Trophoblast cell (in vitro differentiated cells and primary cell): ENCODE data around the gene SCN2B.

Experiments used
- DNase-seq, 2 donors: peaks; one replicate each; pipeline ENCODE4 v3.0.0-alpha.2; 2016
- H2AFZ ChIP-seq: 2 replicates; pipeline ENCODE4 v1.6.1; 2013; ENCODE audit warnings: low read length, moderate library complexity, mild to moderate bottlenecking; ENCODE audit not compliant: insufficient read depth, poor library complexity
- H2AK5ac ChIP-seq: 2 replicates; pipeline ENCODE4 v1.6.1; 2013; ENCODE audit warnings: mild to moderate bottlenecking, low read length
- H2BK120ac ChIP-seq: 2 replicates; pipeline ENCODE4 v1.6.1; 2013; ENCODE audit warnings: low read length, mild to moderate bottlenecking, moderate library complexity; ENCODE audit not compliant: insufficient read depth, poor library complexity
- H2BK12ac ChIP-seq: 2 replicates; pipeline ENCODE4 v1.6.1; 2013; ENCODE audit warnings: mild to moderate bottlenecking, low read length, moderate library complexity
- H2BK5ac ChIP-seq: 2 replicates; pipeline ENCODE4 v1.6.1; 2013; ENCODE audit warnings: low read length, low read depth, moderate library complexity, mild to moderate bottlenecking; ENCODE audit not compliant: poor library complexity
- H3K14ac ChIP-seq: 2 replicates; pipeline ENCODE4 v1.6.1; 2013; ENCODE audit warnings: mild to moderate bottlenecking, low read length
- H3K18ac ChIP-seq: 2 replicates; pipeline ENCODE4 v1.6.1; 2013; ENCODE audit warnings: mild to moderate bottlenecking, low read length
- H3K23ac ChIP-seq: 2 replicates; pipeline ENCODE4 v1.6.1; 2013; ENCODE audit warnings: low read length
- H3K27ac ChIP-seq: 2 replicates; pipeline ENCODE4 v1.5.1; 2013; ENCODE audit warnings: low read depth, mild to moderate bottlenecking, inconsistent platforms, low read length, moderate library complexity
- H3K27me3 ChIP-seq: 2 replicates; pipeline ENCODE4 v1.6.1; 2013; ENCODE audit warnings: inconsistent platforms, mild to moderate bottlenecking, low read length, moderate library complexity; ENCODE audit not compliant: insufficient read depth
- H3K36me3 ChIP-seq, 2 experiments: 1 replicate in 1 of 2; 2 replicates in 1 of 2; pipeline ENCODE4 v1.6.1; 2013; ENCODE audit warnings: low read length in 2 of 2, mild to moderate bottlenecking in 2 of 2, moderate library complexity in 1 of 2; ENCODE audit not compliant: insufficient read depth in 2 of 2, control insufficient read depth in 1 of 2
- H3K4ac ChIP-seq: 2 replicates; pipeline ENCODE4 v1.6.1; 2013; ENCODE audit warnings: low read depth, mild to moderate bottlenecking, low read length, moderate library complexity
- H3K4me1 ChIP-seq, 2 experiments: 1 replicate in 1 of 2; 2 replicates in 1 of 2; pipeline ENCODE4 v1.6.1; 2013; ENCODE audit warnings: low read length in 2 of 2, mild to moderate bottlenecking in 2 of 2, moderate library complexity in 1 of 2; ENCODE audit not compliant: insufficient read depth in 2 of 2, control insufficient read depth in 1 of 2
- H3K4me2 ChIP-seq: 2 replicates; pipeline ENCODE4 v1.6.1; 2013; ENCODE audit warnings: inconsistent platforms, mild to moderate bottlenecking, low read length, moderate library complexity
- H3K4me3 ChIP-seq: 2 replicates; pipeline ENCODE4 v1.5.1; 2013; ENCODE audit warnings: mild to moderate bottlenecking, low read depth, low read length, inconsistent platforms
- H3K79me1 ChIP-seq: one replicate; pipeline ENCODE4 v1.6.1; 2013; ENCODE audit warnings: low read length
- H3K79me2 ChIP-seq: 2 replicates; pipeline ENCODE4 v1.6.1; 2013; ENCODE audit warnings: low read length, mild to moderate bottlenecking; ENCODE audit not compliant: control insufficient read depth, insufficient read depth, poor library complexity
- H3K9ac ChIP-seq: 2 replicates; pipeline ENCODE4 v1.6.1; 2013; ENCODE audit warnings: mild to moderate bottlenecking, low read length
- H3K9me3 ChIP-seq: 2 replicates; pipeline ENCODE4 v1.6.1; 2013; ENCODE audit warnings: low read depth, mild to moderate bottlenecking, control low read depth, inconsistent platforms, low read length; ENCODE audit not compliant: insufficient read depth
- H4K12ac ChIP-seq: 2 replicates; pipeline ENCODE4 v1.6.1; 2013; ENCODE audit warnings: low read depth, mild to moderate bottlenecking, low read length, moderate library complexity
- H4K8ac ChIP-seq: 2 replicates; pipeline ENCODE4 v1.6.1; 2013; ENCODE audit warnings: low read depth, mild to moderate bottlenecking, low read length, moderate library complexity
- H4K91ac ChIP-seq: one replicate; pipeline ENCODE4 v1.6.1; 2013; ENCODE audit warnings: low read depth, mild to moderate bottlenecking, low read length, moderate library complexity
- WGBS: extraction: QIAGEN DNeasy Blood & Tissue Kit; methylation state at CpG from one replicate; pipeline ENCODE4 v1.1.7; 2013; ENCODE audit warnings: missing lambda C conversion rate; ENCODE audit not compliant: insufficient read length, insufficient coverage; ENCODE audit errors: extremely low coverage; 5-methylcytosine and 5-hydroxymethylcytosine counted together

The SCN2B gene

DNA sequence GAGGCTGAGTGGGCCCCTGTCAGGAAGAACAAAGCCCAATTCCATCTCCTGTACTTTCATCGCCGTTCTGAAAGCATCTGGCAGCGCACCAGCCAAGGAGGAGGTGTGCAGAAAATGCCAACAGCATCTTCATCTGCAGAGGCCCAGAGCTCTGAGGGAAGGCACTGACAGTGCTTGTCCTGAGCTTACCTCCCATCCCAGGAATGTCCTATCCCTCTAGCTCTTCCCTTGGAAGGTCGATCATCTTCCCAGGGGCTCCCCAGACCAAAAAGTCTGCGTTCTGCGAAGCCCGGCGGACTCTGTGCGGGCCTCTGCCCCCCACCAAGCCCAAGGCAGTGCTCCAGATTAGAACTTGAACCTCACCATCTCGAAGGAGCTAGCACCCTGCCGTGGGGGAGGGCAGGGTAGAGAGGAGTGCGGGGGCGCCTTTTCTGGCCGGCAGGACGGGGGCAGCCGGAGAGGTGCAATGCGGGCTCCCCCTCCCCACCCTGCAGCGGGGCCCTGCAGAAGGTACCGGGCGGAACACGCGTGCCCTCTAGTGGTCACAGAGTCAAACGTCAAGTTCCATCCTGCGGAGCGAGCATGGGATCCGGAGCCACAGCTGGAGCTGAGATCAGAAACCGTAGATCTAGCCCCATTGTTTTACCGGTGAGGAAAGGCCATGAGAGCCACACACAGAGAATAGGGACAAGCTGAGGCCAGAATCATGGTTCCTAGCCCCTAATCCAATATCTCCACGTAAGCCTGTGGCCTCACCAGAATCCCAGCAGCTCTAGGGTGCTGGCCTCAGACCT, 5.0 kb downstream of the SCN2B start:
- no peak overlapping the region for H4K91ac ChIP-seq
- no peak overlapping the region for H2AK5ac ChIP-seq
- peaks cover 2% of the 10 kb centered on the region for H3K27me3 ChIP-seq
- H3K4me1 ChIP-seq, result peaks cover 5 to 6% of the 10 kb centered on the region in 2 experiments
- H3K4ac ChIP-seq, result no peak overlapping the region
- no peaks in the 10 kb centered on the region for H3K79me1 ChIP-seq
- H3K4me3 ChIP-seq, result no peak overlapping the region
- no peak overlapping the region for H2BK120ac ChIP-seq
- H3K23ac ChIP-seq, result no peak overlapping the region
- H3K14ac ChIP-seq, result no peak overlapping the region
- no CpG with 5 or more reads among the region's 29 CpGs for WGBS
- H4K8ac ChIP-seq, result no peak overlapping the region
- H3K18ac ChIP-seq, result no peak overlapping the region
- H3K9ac ChIP-seq, result no peak overlapping the region
- H2AFZ ChIP-seq, result no peak overlapping the region
- DNase-seq, result peak; percentile 35 to 78
- H3K4me2 ChIP-seq, result no peak overlapping the region
- peaks cover 5% of the 10 kb centered on the region for H3K9me3 ChIP-seq
- no peak overlapping the region for H3K27ac ChIP-seq
- H4K12ac ChIP-seq, result no peak overlapping the region
- H2BK5ac ChIP-seq, result no peak overlapping the region
- H2BK12ac ChIP-seq, result no peak overlapping the region
- no peaks in the 10 kb centered on the region for H3K36me3 ChIP-seq
- no peaks in the 10 kb centered on the region for H3K79me2 ChIP-seq

DNA sequence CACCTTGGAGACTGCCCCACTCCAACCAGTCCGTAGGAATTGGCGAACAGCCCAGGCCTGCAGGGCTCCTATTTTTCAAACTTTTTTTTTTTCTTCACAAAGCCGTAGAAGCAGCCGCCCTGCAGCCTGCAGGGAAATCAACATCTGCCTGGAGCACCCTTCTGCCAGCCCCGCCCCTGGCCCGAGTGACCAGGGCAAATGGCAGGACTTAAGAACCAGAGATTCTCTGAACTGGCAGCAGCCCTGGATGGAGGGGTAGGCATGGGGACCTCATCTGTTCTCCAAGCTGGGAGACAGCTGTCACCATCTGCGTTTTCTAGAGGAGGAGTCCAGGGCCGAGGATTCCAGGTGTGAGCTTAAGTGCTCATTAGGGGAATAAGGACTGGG, 5.6 kb downstream of the SCN2B start:
- H3K79me1 ChIP-seq, result no peaks in the 10 kb centered on the region
- no peak overlapping the region for H3K23ac ChIP-seq
- H3K4me2 ChIP-seq, result no peak overlapping the region
- no peak overlapping the region for H2BK5ac ChIP-seq
- H2BK120ac ChIP-seq, result no peak overlapping the region
- H4K8ac ChIP-seq, result no peak overlapping the region
- peaks cover 5 to 6% of the 10 kb centered on the region in 2 experiments for H3K4me1 ChIP-seq
- no peaks in the 10 kb centered on the region for H3K36me3 ChIP-seq
- no peak for DNase-seq
- no peak overlapping the region for H3K4ac ChIP-seq
- H3K14ac ChIP-seq, result no peak overlapping the region
- H4K12ac ChIP-seq, result no peak overlapping the region
- H3K9me3 ChIP-seq, result peaks cover 3% of the 10 kb centered on the region
- H2AK5ac ChIP-seq, result no peak overlapping the region
- no CpG with 5 or more reads among the region's 8 CpGs for WGBS
- no peak overlapping the region for H2AFZ ChIP-seq
- no peak overlapping the region for H2BK12ac ChIP-seq
- no peak overlapping the region for H3K27ac ChIP-seq
- H3K9ac ChIP-seq, result no peak overlapping the region
- H3K79me2 ChIP-seq, result no peaks in the 10 kb centered on the region
- no peak overlapping the region for H3K18ac ChIP-seq
- H4K91ac ChIP-seq, result no peak overlapping the region
- H3K27me3 ChIP-seq, result peaks cover 2% of the 10 kb centered on the region
- H3K4me3 ChIP-seq, result no peak overlapping the region

DNA sequence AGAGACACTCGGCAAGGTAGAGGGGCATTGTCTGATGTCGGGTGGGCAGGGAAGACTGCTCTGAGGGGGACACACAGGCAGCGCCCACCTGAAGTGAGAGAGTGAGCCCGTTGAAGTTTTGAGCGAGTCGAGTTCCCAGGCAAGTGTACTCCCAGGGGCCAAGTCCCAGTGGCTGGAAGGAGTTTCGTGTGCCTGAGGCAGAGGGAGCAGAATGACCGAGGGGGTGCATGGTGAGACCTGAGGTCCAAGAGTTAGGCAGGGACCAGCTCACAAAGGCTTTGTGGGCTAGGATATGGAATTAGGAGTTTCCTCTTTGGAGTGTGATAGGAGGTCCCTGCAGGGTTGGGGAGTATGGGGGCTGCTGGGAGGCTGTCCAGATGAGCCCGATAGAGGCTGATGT, 6.2 kb downstream of the SCN2B start:
- Histone ChIP-seq H2BK5ac (no peak overlapping the region), H4K8ac (no peak overlapping the region), H3K79me2 (no peaks in the 10 kb centered on the region), H4K91ac (no peak overlapping the region), H3K36me3 (no peaks in the 10 kb centered on the region), H2AFZ (no peak overlapping the region), H2AK5ac (no peak overlapping the region), H4K12ac (no peak overlapping the region), H3K27me3 (no peaks in the 10 kb centered on the region), H3K18ac (no peak overlapping the region), H3K14ac (no peak overlapping the region), H3K4ac (no peak overlapping the region), H3K27ac (no peak overlapping the region), H3K4me2 (no peak overlapping the region), H3K9ac (no peak overlapping the region), H2BK12ac (no peak overlapping the region), H3K4me3 (no peak overlapping the region), H3K4me1 (peaks cover under 1 to 4% of the 10 kb centered on the region in 2 experiments), H3K79me1 (no peaks in the 10 kb centered on the region), H3K9me3 (peaks cover 3% of the 10 kb centered on the region), H3K23ac (no peak overlapping the region), H2BK120ac (no peak overlapping the region)
- DNase-seq, result no peak
- no CpG with 5 or more reads among the region's 9 CpGs for WGBS

DNA sequence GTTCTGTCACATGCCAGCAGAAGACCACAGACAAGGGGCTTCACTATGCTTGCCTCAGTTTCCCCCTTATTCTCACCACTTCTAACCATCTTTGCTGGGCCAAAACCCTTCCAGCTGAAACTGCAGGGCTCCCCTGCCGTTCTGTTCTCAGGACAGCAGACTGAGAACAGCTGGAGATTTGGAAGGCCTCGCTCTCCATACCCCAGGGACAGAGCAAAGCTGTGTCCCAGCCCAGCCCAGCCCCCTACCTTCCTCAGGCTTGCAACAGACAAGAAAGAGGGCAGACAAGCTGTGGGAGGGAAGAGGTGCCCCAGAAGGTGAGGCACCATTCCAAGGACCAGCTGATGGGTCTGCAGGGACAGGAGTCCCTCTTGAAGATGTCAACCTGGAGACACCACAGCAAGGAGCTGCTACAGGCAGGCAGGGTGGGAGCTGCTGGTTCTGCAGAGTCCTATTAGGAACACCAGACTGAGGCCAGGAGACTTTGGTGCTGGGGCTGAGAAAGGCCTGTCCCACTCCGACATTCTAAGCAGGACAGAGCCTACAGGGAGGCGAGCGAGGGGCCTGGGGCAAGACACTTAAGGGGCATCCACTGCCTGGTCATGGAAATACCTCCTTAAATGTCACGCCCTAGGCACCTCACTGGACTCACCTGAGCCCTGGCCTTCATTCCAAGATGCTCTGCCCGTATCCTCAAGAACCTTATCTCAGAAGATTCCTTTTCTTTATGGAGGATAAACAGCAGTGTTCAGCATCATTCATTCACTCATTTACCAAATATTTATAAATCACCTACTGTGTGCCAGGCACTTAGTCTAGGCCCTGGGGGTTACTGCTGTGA, 6.9 kb downstream of the SCN2B start:
- peak; percentile 11 to 54 for DNase-seq
- H3K4ac ChIP-seq, result no peak overlapping the region
- no peak overlapping the region for H3K18ac ChIP-seq
- H2BK5ac ChIP-seq, result no peak overlapping the region
- no peaks in the 10 kb centered on the region for H3K79me2 ChIP-seq
- no peaks in the 10 kb centered on the region for H3K36me3 ChIP-seq
- H3K79me1 ChIP-seq, result no peaks in the 10 kb centered on the region
- no peak overlapping the region for H3K9ac ChIP-seq
- H3K4me2 ChIP-seq, result no peak overlapping the region
- no peak overlapping the region for H2AK5ac ChIP-seq
- H4K8ac ChIP-seq, result no peak overlapping the region
- H3K9me3 ChIP-seq, result peaks cover 3% of the 10 kb centered on the region
- H4K91ac ChIP-seq, result no peak overlapping the region
- no peak overlapping the region for H3K14ac ChIP-seq
- H2BK120ac ChIP-seq, result no peak overlapping the region
- no peaks in the 10 kb centered on the region for H3K4me1 ChIP-seq
- H3K27me3 ChIP-seq, result no peaks in the 10 kb centered on the region
- H2AFZ ChIP-seq, result no peak overlapping the region
- H2BK12ac ChIP-seq, result no peak overlapping the region
- no peak overlapping the region for H3K27ac ChIP-seq
- H3K23ac ChIP-seq, result no peak overlapping the region
- H3K4me3 ChIP-seq, result no peak overlapping the region
- WGBS, result no CpG with 5 or more reads among the region's 7 CpGs
- H4K12ac ChIP-seq, result no peak overlapping the region
